NK-92 (cell line): ENCODE measurements around the gene LRRC74A.

Source experiments
- DNase-seq: peaks from one replicate; lab custom pipeline; 2025; ENCODE audit not compliant: unreplicated experiment; lab: John Stamatoyannopoulos, UW

Gene LRRC74A

DNA sequence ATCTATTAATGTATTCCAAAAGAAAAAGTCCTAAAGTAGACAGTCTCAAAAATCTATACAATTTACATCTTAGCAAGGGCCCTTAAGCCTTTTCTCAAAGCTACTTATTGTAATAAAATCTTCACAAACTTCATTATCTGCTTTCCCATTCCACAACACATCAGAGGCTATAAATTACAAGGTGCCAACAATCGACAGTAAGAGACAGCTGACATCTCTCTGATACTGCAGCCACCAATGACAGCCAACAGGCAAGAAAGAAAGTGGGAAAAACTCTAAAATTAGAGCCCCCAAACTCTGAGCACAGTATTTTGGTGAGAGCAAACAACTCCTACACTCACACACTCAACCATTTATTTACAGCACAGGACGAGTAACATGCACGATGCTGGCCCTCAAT, 15.7 kb upstream of the LRRC74A start:
- no peak for DNase-seq

DNA sequence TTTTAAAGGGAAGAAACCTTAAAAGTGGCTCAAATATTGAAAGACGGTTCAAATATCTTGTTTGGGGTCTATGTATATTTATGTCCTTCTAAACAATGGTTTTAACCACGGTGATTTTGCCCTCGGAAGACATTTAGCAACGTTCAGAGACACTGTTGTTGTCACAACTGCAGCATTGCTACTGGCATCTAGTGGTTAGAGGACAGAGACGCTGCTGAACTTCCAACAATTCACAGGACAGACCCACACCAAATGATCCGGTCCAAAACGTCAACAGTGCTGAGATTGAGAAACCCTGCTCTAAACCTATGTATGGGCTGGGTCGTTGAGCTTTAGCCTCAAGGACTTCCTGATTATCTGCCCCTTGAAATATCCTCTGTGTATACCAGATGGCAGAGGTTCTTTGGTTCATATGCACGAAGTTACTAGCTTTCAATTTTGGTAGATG, 15.2 kb upstream of the LRRC74A start:
- DNase-seq, result no peak

DNA sequence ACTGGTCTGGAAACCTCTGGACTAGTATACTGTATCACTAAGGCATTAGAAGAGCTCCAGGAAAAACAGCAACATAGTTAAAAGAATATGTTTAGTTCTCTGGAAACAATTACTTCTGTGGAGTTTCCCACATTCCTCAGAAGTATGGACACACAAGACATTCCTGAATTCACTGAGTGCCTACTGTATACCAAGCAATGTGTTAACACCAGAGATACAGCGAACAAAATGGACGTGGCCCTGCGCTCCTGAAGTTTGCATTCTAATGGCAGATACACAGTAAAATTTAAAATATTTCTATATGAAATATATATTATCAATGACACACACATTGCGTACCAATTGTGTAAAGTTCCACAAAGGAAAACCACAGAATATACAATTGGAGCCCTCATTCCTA, 14.6 kb upstream of the LRRC74A start:
- DNase-seq, result no peak

DNA sequence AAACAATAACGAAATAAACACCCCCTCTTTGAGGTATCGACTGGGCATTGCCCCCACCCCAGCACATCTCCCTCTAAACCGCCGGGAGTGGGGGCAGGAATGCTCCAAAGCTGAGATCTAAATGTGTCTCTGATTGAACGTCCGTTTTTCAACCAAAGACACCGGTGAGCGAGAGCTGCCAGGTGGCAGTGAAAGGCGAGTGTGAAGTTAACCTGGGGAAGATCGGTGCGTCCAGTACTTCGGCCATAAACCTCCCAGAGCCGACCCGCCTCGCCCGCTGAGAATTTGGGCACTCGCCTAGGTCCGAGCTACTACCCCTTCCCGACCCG, 14.2 kb upstream of the LRRC74A start:
- no peak for DNase-seq

DNA sequence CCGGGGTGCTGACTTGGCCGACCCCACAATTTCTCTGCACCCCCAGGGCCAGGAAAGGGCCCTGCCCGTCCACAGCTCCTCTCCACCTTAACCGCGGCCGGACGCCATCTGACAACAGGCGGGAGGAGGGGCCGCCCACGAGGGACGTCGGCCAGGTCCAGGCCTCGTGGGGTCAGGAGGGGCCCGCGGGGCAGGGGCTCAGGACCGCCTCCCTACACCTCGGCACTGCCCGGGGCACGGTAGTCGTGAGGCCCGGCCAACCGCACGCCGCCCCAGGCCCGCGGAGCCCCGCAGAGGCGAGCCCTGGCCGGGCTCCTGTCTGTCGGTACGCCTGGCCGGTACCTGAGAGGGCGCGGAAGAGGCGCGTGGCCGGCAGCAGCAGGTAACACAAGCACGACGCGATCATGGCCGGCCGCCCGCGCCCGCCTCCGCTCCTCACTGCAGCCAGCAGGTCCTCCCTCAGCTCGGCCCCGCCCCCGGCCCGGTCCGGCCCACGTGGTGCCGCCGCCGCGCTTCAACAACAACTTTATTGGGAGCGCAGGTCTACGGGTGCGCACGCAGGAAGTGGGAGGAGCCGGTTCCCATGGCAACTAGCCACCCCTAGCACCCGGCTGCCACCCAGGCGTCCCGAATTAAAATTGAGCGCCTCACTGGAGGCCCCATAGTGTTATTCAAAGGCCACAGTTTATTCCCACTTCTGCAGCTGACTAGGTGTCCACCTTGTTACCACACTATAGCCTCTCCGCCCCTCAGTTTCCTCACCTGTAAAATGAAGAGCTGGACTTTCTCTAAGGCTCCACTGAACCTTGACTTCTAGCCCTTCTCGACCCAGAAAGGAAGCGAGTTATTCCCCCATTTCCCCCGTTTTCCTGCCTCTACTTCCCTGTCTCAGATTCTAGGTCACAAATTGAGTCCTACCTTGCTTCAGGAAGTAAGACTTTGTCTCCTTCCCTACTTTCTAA, 13.5 kb upstream of the LRRC74A start, which contains the start of gene ANGEL1:
TSS of gene ANGEL1 (minus strand) at position 461 of the 962 bp plus-strand sequence. CDS start at position 406, 55 bp downstream.
- peak; percentile 74 for DNase-seq

DNA sequence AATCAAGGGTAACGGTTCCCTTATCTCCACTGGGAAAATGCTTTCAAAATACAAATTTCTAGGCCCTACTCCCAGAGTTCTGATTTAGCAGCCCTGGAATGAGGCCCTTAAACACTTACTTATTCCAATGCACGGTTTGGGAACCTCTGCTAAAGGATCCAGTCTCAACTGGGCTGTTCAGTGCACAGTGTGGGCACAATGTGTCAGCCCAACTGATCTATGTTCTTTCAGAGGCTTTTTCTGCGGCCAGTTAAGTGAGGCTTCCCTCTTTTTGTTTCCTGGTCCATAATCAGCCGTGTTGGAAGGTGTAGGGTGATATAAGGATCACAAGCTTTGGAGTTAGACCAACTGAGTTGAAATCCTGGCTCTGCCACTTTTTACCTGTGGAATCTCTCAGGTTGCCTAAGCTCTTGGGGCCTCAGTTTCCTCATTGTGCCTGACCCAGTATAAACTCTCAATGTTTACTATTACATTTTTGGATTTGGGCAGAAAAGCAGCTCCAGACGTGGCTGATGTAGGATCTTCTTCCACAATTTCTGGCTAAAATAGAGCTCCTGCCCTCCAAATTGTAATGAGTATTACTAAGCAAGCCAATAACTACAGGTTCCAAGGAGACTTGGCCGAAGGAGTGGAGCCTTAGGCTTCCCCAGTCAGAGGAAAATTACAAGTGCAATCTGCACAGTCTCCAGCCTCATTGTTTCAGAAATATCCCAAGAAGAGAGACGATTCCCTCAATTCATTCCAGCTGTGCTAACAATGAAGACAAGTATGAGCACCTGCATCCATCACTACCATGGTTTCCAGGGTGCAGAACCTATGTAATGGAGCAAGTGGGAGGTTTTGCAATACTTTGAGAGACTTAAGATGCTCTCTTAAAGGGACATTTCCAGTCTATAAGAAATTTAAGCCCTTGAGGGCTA, 11.2 kb upstream of the LRRC74A start:
- no peak for DNase-seq

DNA sequence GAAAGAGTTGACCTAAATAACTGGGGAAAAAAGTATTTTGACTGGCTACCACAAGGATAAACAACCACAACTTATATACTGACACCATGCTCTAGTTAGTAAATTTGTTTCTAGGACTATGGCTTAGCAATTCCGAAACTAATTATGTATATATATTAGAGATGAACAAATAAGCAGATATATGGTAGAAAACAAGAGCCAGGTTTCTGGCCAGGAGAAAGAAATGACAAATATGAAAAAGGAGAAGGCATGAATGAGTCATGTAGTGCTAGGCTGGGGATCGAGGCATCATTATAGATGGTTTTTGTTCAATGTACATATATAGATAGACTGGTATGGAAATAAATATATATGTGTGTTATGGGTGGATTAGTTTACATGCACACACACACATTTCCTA, 5.5 kb upstream of the LRRC74A start:
- DNase-seq, result no peak

DNA sequence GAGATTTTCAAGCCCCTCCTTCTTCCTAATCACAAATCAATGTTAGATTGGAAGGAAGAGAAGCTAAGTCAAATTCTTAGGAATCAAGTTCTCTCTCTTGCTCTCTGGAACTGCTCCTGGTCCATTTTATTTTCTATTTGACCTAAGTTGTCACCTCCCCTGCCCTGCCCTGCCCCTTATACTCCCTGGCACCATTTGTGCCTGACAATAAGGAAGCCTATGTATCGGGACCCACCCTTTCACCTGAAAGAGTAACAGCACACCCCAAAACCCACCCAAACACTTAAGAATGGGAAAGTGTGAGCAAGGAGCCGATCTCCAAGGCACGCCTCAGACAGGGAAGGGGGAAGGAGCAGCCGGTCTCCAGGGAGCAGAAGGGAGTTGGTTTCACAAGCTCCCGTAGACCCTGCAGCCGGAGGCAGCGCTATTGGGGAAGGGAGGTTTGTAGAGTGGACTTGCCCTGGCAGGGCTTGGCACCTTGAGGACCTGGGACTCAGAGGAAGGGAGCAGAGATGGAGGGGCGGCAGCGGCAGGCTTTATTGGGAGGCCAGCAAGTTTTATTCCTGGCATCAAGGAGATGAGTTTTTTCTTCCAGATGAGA, 1.6 kb downstream of the LRRC74A start:
- DNase-seq, result no peak

DNA sequence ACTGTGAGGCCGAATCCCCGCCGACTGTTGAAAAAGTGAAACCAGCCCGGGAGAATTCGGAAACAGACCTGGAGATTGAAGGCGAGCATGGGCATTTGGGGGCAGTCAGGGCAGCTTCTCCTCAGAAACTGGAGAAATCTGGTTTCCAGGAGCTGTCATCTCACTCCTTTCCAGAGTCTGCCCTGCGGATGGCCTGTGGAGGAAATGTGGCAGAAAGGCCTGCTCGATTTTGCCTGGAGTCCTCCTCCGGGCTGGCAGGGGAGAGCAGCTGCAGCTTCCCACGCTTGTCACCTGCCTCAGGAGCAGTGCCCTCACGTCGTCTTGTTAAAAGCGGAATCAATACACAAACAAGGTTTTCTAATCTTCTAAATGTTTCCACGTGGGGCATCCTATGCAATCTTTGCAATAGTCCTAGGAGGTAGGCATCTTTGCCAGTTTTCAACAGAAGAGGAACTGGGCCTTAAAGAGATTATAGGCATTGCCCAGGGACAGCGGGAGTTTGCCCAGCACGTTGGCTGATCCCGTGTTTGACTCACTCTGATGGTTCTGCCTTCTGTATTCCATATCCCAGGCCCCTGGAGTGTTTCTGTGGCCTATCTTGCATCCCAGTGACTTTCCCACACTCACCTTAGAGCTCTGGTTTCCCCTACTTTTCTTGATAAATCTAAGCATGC, 2.3 kb downstream of the LRRC74A start:
- no peak for DNase-seq

DNA sequence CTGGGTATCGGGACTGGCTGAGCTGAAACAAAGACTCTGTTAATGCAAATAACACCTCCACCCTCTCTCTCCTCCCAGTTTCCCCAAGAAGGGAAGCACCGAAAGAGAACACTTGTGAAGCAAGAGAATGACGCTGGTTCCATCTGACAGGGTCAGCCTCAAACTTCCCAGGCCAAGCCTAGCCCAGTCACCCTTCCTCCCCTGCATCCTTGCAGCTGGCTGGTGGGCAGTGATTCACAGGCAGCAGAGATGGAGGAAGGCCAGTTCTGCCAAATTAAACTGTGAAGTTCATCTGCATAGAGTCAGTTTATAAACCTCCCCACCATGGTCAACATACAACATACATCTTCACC, 2.8 kb downstream of the LRRC74A start:
- no peak for DNase-seq

DNA sequence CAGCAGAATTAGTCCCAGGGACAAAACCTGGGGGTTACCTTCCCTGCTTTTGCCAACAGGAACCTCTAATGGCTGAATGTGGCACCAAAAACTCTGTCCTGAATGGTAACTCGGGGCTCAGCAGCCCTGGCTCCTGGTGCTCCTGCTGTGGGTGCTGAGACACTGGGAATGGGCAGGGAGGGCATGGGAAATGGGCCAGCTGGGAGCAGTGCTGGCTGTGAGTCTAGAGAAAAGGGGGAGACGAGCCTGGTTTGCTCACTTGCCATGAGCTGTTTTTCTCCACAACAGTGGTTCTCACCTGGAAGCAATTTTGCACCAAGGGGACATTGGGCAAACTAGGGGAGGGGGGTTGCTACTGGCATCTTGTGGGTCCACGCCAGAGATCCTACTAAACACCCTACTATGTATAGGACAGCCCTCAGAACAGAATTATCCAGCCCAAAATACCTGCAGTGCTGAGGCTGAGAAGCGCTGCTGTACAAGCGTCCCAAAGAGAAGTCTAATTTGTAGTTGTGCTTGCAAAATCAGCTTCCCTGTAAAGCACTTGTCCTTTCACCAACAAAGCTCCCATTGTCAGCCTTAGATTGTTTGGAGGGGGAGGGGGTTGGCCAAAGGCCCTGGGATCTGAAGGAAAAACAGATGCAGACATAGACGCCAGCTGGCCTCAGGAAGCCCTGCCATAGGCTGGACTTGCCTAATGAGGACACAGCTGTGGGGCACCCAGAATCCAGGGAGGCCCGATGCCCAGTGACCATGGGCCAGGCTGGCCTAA, 3.6 kb downstream of the LRRC74A start:
- DNase-seq, result no peak

DNA sequence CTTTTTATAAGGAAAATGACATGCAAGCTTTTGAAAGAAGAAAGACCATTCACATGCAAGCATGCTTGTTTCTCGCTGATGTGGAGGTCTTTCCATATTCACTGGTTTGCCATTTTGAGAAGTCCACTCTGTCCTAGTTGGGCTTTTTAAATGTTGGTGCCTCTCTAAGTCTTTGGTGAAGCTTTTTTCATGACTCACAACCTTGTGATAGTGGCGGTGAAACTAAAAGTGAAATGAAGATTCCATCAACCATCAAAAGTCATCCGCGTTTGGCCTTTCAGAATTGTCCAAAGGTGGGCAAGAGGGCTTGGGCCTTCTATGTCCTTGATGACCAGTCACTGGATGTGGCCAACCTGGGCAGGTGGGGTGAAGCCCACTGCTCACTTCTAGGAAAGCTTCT, 4.3 kb downstream of the LRRC74A start:
- DNase-seq, result no peak

DNA sequence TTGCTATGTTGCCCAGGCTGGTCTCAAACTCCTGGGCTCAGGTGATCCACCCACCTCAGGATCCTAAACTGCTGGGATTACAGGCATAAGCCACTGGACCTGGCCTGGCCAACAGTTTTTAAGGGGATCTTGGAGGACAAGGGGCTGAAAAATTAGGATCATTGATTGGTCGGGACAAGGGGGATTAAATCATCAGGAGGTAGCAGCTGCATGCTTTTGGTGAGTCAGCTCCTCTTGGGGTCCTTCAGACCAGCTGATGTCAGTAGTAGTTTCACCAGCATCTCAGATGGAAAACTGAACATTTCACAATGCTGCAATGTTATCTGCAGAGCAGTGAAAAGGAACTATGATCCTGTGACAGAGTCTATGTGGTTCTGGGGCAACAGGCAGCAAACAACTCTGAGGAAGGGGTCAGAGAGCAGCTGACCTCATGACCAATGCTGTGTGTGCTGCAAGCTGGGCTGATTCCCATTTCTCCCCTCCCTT, 6.3 kb downstream of the LRRC74A start:
- DNase-seq, result no peak

DNA sequence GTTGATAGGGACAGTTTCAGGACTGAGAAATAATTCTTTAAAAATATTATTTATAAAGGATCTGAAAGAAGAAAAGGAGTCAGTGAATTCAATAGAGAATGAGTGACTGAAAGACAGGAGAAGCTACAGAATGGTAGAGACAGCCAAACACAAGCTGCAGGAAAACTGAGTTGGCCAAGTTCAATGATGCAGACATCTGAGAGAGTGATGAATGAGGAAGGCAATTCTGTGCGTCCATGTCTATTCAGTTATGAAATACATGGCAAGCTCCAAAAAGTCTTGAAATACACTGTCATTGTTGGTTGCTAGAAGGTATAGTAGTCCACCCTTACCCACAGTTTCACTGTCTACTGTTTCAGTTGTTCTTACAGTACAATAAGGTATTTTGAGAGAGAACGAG, 6.8 kb downstream of the LRRC74A start:
- no peak for DNase-seq

DNA sequence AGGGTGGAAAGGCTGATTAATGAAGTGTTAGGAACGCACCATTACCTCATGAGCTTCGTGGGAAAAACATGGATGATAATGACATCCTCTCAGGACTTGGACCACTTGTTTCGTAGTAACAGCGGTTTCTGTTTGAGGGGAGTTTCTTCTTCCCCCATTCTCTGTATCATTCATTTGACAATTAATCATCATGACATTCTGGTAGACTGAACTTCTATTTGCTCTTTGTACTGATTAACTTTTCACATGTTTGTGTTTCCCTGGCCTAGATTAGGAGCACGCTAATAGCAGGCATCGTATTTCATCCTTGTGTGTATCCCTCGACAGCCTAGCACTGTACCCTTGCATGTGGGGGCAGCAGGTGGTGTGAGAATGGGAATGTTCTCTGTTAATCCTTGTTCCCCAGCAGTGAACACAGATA, 8.0 kb downstream of the LRRC74A start:
- DNase-seq, result no peak

DNA sequence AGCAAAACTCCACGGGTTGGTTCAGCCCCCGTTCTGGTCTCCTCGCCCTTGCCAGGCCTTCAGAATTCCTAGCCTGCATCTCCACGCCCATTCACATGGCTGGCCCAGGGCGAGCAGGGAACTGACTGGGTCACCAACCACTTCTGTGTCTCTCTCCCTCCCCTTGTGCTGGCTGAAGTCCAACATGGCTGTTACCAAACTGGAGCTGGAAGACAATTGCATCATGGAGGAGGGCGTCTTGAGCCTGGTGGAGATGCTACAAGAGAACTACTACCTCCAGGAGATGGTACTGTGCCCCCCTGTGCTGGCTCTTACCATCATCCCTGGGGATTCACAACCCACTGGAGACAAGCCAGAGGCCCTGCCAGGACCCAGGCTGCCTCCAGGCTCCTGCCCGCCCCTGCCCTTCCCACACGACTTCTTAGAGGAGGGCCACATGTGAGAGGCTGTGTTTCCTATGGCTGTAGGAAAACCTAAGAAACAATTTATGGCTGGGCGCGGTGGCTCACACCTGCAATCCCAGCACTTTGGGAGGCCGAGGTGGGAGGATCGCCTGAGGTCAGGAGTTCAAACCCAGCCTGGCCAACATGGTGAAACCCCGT, 9.9 kb downstream of the LRRC74A start:
- no peak for DNase-seq

DNA sequence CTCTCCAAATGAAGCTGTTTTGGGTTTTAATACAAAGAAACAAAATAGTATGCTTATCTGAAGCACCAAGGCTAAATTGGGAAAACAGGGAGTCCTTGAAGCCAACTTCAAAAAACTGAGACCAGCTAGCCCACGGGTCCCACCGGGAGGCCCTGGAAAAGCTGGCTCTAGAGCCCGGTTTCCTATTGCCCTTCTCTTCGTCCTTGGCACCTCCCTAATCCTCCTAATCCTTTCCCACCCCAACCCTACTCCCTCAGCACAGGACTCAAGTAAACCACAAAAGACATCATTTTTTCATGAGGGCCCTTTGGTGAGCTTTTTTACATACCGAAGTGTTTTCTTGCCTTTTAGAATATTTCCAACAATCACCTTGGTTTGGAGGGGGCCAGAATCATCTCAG, 11.3 kb downstream of the LRRC74A start:
- no peak for DNase-seq

DNA sequence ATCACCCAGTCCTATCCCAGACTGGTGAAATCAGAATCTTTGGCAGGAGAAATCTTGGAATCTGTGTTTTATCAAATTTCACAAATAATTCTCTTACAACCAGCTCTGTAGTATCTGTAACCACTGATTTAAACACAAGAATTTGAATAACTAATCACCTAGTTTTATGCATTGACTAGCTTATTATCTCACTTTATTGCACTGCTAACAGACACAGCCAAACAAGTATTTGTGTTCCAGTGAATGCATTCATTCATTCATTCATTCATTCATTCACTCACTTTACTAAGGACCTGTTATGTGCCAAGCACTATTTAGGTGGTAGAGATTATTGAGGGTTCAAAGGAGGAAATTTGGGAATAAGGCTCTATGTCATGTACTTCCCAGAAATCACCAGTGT, 16.2 kb downstream of the LRRC74A start:
- no peak for DNase-seq

DNA sequence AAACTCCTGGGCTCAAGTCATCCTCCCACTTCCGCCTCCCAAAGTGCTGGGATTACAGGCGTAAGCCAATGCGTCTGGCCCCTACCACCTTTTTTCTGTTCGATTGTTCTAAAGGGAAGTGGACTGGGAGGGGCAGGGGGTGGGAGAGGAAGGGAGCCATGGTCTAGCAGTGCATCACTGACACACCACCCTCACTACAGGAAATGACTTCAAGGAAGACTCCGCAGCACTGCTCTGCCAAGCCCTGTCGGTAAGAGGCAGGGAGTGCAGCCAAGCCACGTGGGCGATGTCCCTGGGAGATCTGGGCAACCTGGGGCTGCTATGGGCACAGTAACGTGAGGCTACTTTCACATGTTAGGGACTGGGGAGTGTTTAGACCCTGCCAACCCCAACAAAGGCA, 18.0 kb downstream of the LRRC74A start:
- DNase-seq, result no peak
